Measurements from ENCODE around the gene TMEM244.

GRCh38 chr6:129871221-129871620 lies 10.1 kb upstream of the TMEM244 start:
- TF ChIP-seq CTCF (IDR thresholded peaks at IDR 0.05) (no peak), POLR2A (IDR thresholded peaks at IDR 0.05) (no peak)

Measured in esophagus squamous epithelium (tissue), 4 donors.